Measurements from ENCODE around the gene KLK3. TPM values are rescaled to one million over a fixed set of nuclear protein-coding genes. Genes with fewer than 3 reads are reported as not detected.

The KLK3 gene
- total RNA-seq, 3 donors from 2014 or later: 0.32 to 45.2 TPM; not detected in 1

- H3K27ac ChIP-seq: no peak overlapping the region
- no peaks in the 10 kb centered on the region for H3K4me1 ChIP-seq
- no peaks in the 10 kb centered on the region for H3K36me3 ChIP-seq
- no peaks in the 10 kb centered on the region for H3K9me3 ChIP-seq
- peaks cover 0 to 46% of the 10 kb centered on the region in 2 donors for H3K27me3 ChIP-seq
- TF ChIP-seq CTCF (IDR thresholded peaks at IDR 0.05): no peak
- no peak for TF ChIP-seq POLR2A (IDR thresholded peaks at IDR 0.05)
- TF ChIP-seq POLR2AphosphoS5 (IDR thresholded peaks at IDR 0.05): no peak
- no peak overlapping the region for H3K4me3 ChIP-seq
- intact Hi-C loops (cut with DNase I; ENCODE audit: low total_unique reads): no loop called here
- DNase-seq (ENCODE audit: low spot score in 2 of 2): no peak
Observed at GRCh38 chr19:50861496-50862286, 7.0 kb downstream of the KLK3 start.

GRCh38 chr19:50869479-50869878 is 14.8 kb downstream of the KLK3 start:
- Histone ChIP-seq H3K9me3 (no peaks in the 10 kb centered on the region), H3K27ac (no peak overlapping the region), H3K4me1 (no peaks in the 10 kb centered on the region), H3K27me3 (peaks cover 0 to 40% of the 10 kb centered on the region in 2 donors), H3K4me3 (no peak overlapping the region), H3K36me3 (no peaks in the 10 kb centered on the region)
- intact Hi-C loops (cut with DNase I; ENCODE audit: low total_unique reads): loop anchor here (5.0 kb wide), 1 partner anchor 402 kb away; no protein-coding TSS in a partner anchor
- DNase-seq (ENCODE audit: low spot score in 2 of 2): no peak
- TF ChIP-seq POLR2AphosphoS5 (IDR thresholded peaks at IDR 0.05): no peak
- no peak for TF ChIP-seq CTCF (IDR thresholded peaks at IDR 0.05)
- TF ChIP-seq POLR2A (IDR thresholded peaks at IDR 0.05): no peak

GRCh38 chr19:50870417-50871089 is 15.8 kb downstream of the KLK3 start:
- no peak for DNase-seq (ENCODE audit: low spot score in 2 of 2)
- Histone ChIP-seq H3K4me3 (no peak overlapping the region), H3K27ac (no peak overlapping the region), H3K27me3 (peaks cover 0 to 45% of the 10 kb centered on the region in 2 donors), H3K4me1 (no peaks in the 10 kb centered on the region), H3K36me3 (no peaks in the 10 kb centered on the region), H3K9me3 (no peaks in the 10 kb centered on the region)
- intact Hi-C loops (cut with DNase I; ENCODE audit: low total_unique reads): no loop called here
- TF ChIP-seq POLR2A (IDR thresholded peaks at IDR 0.05) (no peak), POLR2AphosphoS5 (IDR thresholded peaks at IDR 0.05) (no peak), CTCF (IDR thresholded peaks at IDR 0.05) (no peak)

GRCh38 chr19:50873056-50873455 is 18.3 kb downstream of the KLK3 start, which contains the start of gene KLK2:
TSS of gene KLK2 (plus strand) at chr19:50873439. CDS start at chr19:50873474, 35 bp downstream.
- H3K36me3 ChIP-seq: no peaks in the 10 kb centered on the region
- no peaks in the 10 kb centered on the region for H3K4me1 ChIP-seq
- DNase-seq (ENCODE audit: low spot score in 2 of 2): no peak
- H3K27me3 ChIP-seq: peaks cover 0 to 35% of the 10 kb centered on the region in 2 donors
- no peak within 1 kb of the TSS for H3K4me3 ChIP-seq
- TF ChIP-seq POLR2AphosphoS5 (IDR thresholded peaks at IDR 0.05) (no peak), CTCF (IDR thresholded peaks at IDR 0.05) (no peak), POLR2A (IDR thresholded peaks at IDR 0.05) (no peak)
- H3K27ac ChIP-seq: no peak within 1 kb of the TSS
- intact Hi-C loops (cut with DNase I; ENCODE audit: low total_unique reads): no loop called here
- H3K9me3 ChIP-seq: no peaks in the 10 kb centered on the region

- Histone ChIP-seq H3K4me3 (no peak overlapping the region), H3K27ac (no peak overlapping the region), H3K36me3 (no peaks in the 10 kb centered on the region), H3K27me3 (peaks cover 0 to 33% of the 10 kb centered on the region in 2 donors), H3K9me3 (no peaks in the 10 kb centered on the region), H3K4me1 (no peaks in the 10 kb centered on the region)
- DNase-seq (ENCODE audit: low spot score in 2 of 2): no peak
- intact Hi-C loops (cut with DNase I; ENCODE audit: low total_unique reads): no loop called here
- TF ChIP-seq POLR2AphosphoS5 (IDR thresholded peaks at IDR 0.05) (no peak), CTCF (IDR thresholded peaks at IDR 0.05) (no peak), POLR2A (IDR thresholded peaks at IDR 0.05) (no peak)
Observed at GRCh38 chr19:50874211-50874610, 19.5 kb downstream of the KLK3 start.
